GM12865 (cell line): Measurements from ENCODE around the gene RAVER2.

Experiments
- DNase-seq: peaks from one replicate; pipeline ENCODE4 v3.0.0; 2010; ENCODE audit warnings: low read depth
- H3K4me3 ChIP-seq: 2 replicates; pipeline ENCODE4 v1.5.1; 2011; ENCODE audit warnings: mild to moderate bottlenecking, low read depth, low read length, control low read depth
- TF ChIP-seq, protein P1 (sequence below): IDR thresholded peaks from 2 replicates; pipeline ENCODE4 v1.5.1; 2011; ENCODE audit warnings: low read length, control low read depth, low read depth, inconsistent platforms; ENCODE audit not compliant: insufficient read depth; ENCODE audit errors: missing control alignments

Gene RAVER2

DNA sequence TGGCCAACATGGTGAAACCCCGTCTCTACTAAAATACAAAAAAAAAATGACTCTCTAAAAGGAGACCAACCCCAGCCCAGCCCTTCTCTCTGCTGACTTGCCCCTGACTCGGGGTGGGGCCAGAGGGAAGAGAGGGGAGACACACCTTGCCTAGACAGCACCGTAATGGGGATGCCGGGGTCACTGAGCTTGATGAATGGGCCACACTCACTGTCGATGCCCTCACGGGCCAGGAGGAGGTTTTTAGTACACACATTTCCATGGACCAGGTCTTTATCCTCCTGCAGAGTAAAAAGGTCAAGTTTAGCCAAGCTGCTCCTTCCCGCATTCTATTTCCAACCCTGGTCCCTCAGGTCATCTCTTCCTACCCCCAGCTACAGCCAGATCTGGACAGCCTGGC is 99.7 kb downstream of the RAVER2 start:
- no peak for DNase-seq
- TF ChIP-seq, protein P1, sequence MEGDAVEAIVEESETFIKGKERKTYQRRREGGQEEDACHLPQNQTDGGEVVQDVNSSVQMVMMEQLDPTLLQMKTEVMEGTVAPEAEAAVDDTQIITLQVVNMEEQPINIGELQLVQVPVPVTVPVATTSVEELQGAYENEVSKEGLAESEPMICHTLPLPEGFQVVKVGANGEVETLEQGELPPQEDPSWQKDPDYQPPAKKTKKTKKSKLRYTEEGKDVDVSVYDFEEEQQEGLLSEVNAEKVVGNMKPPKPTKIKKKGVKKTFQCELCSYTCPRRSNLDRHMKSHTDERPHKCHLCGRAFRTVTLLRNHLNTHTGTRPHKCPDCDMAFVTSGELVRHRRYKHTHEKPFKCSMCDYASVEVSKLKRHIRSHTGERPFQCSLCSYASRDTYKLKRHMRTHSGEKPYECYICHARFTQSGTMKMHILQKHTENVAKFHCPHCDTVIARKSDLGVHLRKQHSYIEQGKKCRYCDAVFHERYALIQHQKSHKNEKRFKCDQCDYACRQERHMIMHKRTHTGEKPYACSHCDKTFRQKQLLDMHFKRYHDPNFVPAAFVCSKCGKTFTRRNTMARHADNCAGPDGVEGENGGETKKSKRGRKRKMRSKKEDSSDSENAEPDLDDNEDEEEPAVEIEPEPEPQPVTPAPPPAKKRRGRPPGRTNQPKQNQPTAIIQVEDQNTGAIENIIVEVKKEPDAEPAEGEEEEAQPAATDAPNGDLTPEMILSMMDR, result no peak
- H3K4me3 ChIP-seq, result no peak overlapping the region

DNA sequence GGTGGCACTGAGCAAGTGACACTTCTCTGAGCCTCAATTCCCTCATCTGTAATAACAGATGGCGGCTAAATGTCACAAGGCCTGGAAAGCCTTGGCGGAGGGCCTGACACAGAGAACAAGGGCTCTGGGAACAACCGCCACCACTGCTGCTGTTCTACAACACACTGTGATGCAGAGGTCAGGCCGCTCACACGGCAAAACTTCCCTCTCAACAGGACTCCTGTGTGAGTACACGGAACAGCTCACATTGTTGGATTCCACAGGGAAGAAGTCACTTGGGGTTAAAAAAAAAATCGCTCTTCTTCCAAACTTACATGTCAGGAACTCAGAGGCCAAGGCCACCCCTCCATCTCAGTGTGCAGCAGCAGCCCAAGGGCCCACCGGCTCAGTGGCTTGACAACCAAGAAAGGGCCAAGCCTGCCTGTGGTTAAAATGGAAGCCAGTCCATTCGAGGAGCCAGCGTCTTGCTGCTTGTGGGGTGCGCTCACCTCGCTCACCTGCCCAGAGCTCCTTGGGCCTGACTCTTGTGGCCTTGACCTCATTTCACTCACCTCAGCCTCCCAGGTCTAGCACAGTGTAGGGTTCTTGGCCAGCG is 101.1 kb downstream of the RAVER2 start:
- TF ChIP-seq, protein P1, result no peak
- H3K4me3 ChIP-seq, result no peak overlapping the region
- DNase-seq, result no peak

DNA sequence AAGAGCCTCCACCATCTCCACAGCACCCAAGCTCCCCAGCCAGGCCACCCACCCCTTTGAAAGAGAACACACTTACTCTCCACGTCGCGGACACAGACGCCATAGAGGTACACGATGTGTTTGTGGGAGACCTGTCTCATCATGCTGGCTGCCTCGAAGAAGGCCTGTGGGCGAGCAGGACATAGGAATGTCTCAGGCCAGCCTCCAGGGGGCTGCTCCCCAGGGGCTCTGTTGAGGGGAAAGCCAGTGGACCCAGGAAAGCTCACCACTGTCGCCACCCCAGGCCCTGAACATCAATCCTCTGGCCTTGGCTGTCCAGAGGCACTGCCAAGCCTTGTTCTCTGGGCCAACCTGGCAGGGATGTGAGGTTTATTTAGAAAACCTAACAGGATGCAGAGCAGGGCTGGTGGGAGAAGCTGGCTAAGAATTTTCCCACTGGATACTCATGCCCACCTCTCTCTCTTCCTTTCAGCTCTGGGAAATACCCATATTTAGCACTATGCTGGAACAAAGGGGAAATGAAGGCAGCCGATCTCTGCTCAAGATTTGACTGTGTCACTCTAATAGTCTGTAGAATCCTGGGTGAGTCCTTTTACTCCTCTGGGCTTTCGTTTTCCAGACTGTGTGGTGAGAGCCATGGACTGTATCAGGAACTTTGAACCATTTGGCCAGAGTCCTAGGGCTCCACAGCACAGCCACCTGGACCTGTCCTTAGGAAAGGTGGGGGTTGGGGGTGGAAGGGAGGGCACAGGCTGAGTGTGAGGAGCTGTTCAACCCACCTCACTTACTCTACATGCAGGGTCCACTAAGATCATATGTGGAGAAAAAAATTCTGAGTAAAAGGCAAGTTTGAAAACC is 101.9 kb downstream of the RAVER2 start:
- H3K4me3 ChIP-seq, result no peak overlapping the region
- TF ChIP-seq, protein P1, result no peak
- DNase-seq, result no peak

DNA sequence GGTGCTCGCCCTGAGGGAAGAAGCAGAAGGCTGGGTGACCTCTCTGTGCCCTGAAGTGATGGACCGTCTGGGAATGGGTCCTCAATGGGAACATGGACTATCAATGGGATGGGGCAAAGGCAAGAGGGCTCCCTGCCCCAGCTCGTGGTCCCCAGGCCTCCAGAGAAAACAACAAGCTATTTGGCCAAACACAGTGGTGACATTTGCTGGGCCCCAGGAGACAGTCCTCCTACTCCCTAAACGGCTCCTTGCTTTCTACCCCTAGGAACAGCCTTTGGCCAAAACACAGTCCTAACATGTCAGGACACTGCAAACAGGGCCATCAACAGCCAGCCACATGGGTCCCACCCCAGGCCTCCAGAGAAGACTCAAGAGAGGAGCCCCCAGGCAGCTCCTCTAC is 102.8 kb downstream of the RAVER2 start:
- TF ChIP-seq, protein P1, result no peak
- no peak for DNase-seq
- H3K4me3 ChIP-seq, result no peak overlapping the region

DNA sequence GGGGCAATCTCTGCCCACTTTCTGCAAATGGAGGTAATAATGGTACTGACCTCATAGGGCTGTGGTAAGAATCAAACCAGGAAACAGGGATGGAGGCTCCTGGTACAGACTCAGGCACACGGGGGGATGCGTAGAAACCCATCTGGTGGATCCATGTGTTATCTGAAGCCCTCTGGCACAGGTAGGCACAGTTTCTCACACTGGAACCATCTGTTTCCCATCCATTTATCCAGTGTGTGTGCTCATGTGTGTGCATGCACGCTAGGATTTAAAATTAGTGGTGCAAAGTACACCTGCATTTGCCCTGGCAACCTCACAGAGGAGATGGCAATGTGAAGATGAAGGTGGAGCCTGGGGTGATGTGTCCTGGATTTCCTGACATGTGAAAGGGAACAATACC is 103.3 kb downstream of the RAVER2 start:
- TF ChIP-seq, protein P1, result no peak
- no peak for DNase-seq
- H3K4me3 ChIP-seq, result no peak overlapping the region

DNA sequence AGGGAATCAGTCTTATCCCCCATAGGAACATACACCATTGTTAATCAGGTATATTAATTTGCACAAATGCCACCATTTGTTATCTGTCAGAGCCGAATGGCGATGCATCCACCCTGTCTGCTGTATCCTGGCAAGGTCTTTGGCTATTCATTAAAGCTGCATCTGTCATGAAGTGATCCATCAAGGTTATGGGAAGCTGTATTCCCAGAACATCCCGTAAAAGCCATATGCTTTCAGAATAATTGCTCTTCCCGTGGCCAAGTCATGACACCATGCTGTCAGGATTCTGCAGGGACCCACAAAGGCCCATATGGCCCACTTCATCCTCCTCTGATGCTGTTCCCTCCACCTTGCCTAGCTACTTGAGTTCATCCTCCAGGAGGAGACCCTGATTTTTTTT is 103.9 kb downstream of the RAVER2 start:
- TF ChIP-seq, protein P1, result no peak
- H3K4me3 ChIP-seq, result no peak overlapping the region
- no peak for DNase-seq
